WTC11 (cell line): ENCODE measurements around the gene PCNX1. TPM values are rescaled to one million over a fixed set of nuclear protein-coding genes. Genes with fewer than 3 reads are reported as not detected.
"Not testable (repeated sequence)": the region's sequence is repeated elsewhere in the genome, so short reads cannot be mapped to it uniquely, and the experiment has no call there.

ENCODE experiments used
- ATAC-seq: fragments of 200-7000 bp; cut with Tn5 transposase; 2 replicates; pipeline ENCODE4 v1.10.0; 2021; ENCODE audit warnings: mild to moderate bottlenecking, moderate library complexity
- CTCF ChIA-PET: fragments of 300-600 bp; sonication (Branson Sonifier 250); formaldehyde crosslinking; loops from one replicate; lab custom pipeline; 2021; ENCODE audit warnings: antibody characterized with exemption; lab: Charles Lee
- POLR2A ChIA-PET: fragments of 350-600 bp; sonication (Branson Sonifier 250); formaldehyde crosslinking; loops from one replicate; lab custom pipeline; 2021; ENCODE audit warnings: antibody characterized with exemption; lab: Charles Lee
- DNase-seq: peaks from one replicate; pipeline ENCODE4 v3.0.0; 2021; ENCODE audit warnings: low spot score
- H3K27ac Mint-ChIP-seq: 2 replicates; pipeline ENCODE4 v1.8.0; 2021; ENCODE audit warnings: mixed read lengths
- H3K27me3 Mint-ChIP-seq: 2 replicates; pipeline ENCODE4 v1.8.0; 2021; ENCODE audit warnings: low read depth, mild to moderate bottlenecking, moderate library complexity, mixed read lengths
- H3K36me3 Mint-ChIP-seq: 2 replicates; pipeline ENCODE4 v1.8.0; 2021; ENCODE audit warnings: mixed read lengths
- H3K4me1 Mint-ChIP-seq: 2 replicates; pipeline ENCODE4 v1.8.0; 2022; ENCODE audit warnings: mixed read lengths
- H3K4me3 Mint-ChIP-seq: 2 replicates; pipeline ENCODE4 v1.8.0; 2021; ENCODE audit warnings: mild to moderate bottlenecking, moderate library complexity, mixed read lengths
- H3K9me3 Mint-ChIP-seq: 2 replicates; pipeline ENCODE4 v1.8.0; 2021; ENCODE audit warnings: mixed read lengths
- ARID4B ChIP-seq: sonication (generic); formaldehyde crosslinking; IDR thresholded peaks from 2 replicates; pipeline ENCODE4 v1.8.0; 2023; ENCODE audit warnings: missing genetic modification reagents, mild to moderate bottlenecking, borderline replicate concordance
- CDX4 ChIP-seq: fragments of 250-450 bp; sonication (Bioruptor Pico); IDR thresholded peaks from 2 replicates; pipeline ENCODE4 v1.9.0; 2021; ENCODE audit warnings: moderate library complexity, mild to moderate bottlenecking, inconsistent platforms, borderline replicate concordance
- EMX1 ChIP-seq: fragments of 250-450 bp; sonication (Bioruptor Pico); IDR thresholded peaks from 2 replicates; pipeline ENCODE4 v1.8.0; 2021; ENCODE audit warnings: mild to moderate bottlenecking
- GRHL2 ChIP-seq: fragments of 250-450 bp; sonication (Bioruptor Pico); IDR thresholded peaks from 2 replicates; pipeline ENCODE4 v1.8.0; 2022; ENCODE audit warnings: mild to moderate bottlenecking, moderate library complexity; ENCODE audit not compliant: insufficient replicate concordance, severe bottlenecking
- GTF2I ChIP-seq: fragments of 250-450 bp; sonication (Bioruptor Pico); conservative IDR thresholded peaks from 2 replicates; pipeline ENCODE4 v1.4.0; 2021; ENCODE audit warnings: mild to moderate bottlenecking
- HMGA2 ChIP-seq: fragments of 250-450 bp; sonication (Bioruptor Pico); IDR thresholded peaks from 2 replicates; pipeline ENCODE4 v1.4.0; 2021; ENCODE audit warnings: mild to moderate bottlenecking, moderate library complexity
- NFE2L1 ChIP-seq: sonication (generic); formaldehyde crosslinking; IDR thresholded peaks from 2 replicates; pipeline ENCODE4 v1.8.1; 2023; ENCODE audit warnings: missing genetic modification reagents
- NR3C1 ChIP-seq: sonication (generic); formaldehyde crosslinking; conservative IDR thresholded peaks from 2 replicates; pipeline ENCODE4 v1.8.1; 2023; ENCODE audit warnings: low read depth, mild to moderate bottlenecking, missing genetic modification reagents
- RORB ChIP-seq: fragments of 250-450 bp; sonication (Bioruptor Pico); IDR thresholded peaks from 2 replicates; pipeline ENCODE4 v1.9.0; 2021; ENCODE audit warnings: mild to moderate bottlenecking
- TEAD1 ChIP-seq: sonication (generic); formaldehyde crosslinking; IDR thresholded peaks from 2 replicates; pipeline ENCODE4 v1.8.0; 2022; ENCODE audit warnings: mild to moderate bottlenecking, missing genetic modification reagents
- TEAD4 ChIP-seq: sonication (generic); formaldehyde crosslinking; IDR thresholded peaks from 2 replicates; pipeline ENCODE4 v1.8.0; 2022; ENCODE audit warnings: mild to moderate bottlenecking, missing genetic modification reagents
- ZNF219 ChIP-seq: sonication (generic); formaldehyde crosslinking; IDR thresholded peaks from 2 replicates; pipeline ENCODE4 v1.8.0; 2023; ENCODE audit warnings: missing genetic modification reagents, mild to moderate bottlenecking, borderline replicate concordance
- ZNF396 ChIP-seq: fragments of 250-450 bp; sonication (Bioruptor Pico); IDR thresholded peaks from 2 replicates; pipeline ENCODE4 v1.8.0; 2021; ENCODE audit warnings: mild to moderate bottlenecking, moderate library complexity, borderline replicate concordance
- ZNF416 ChIP-seq: fragments of 250-450 bp; sonication (Bioruptor Pico); IDR thresholded peaks from 2 replicates; pipeline ENCODE4 v1.9.0; 2021; ENCODE audit warnings: mild to moderate bottlenecking, inconsistent platforms
- total RNA-seq: library from RNA; stranded (reverse); gene quantifications from 3 replicates; pipeline ENCODE4 v1.2.3, GENCODE V29; 2021
- TF ChIP-seq, protein P1 (sequence below): sonication (generic); formaldehyde crosslinking; IDR thresholded peaks from 2 replicates; pipeline ENCODE4 v1.8.1; 2022; ENCODE audit warnings: mild to moderate bottlenecking, moderate library complexity, missing genetic modification reagents
- TF ChIP-seq, protein P2 (sequence below): sonication (generic); formaldehyde crosslinking; IDR thresholded peaks from 2 replicates; pipeline ENCODE4 v1.8.0; 2022; ENCODE audit warnings: mild to moderate bottlenecking, missing genetic modification reagents
- TF ChIP-seq, protein P3 (sequence below): fragments of 250-450 bp; sonication (Bioruptor Pico); IDR thresholded peaks from 2 replicates; pipeline ENCODE4 v1.9.0; 2021; ENCODE audit warnings: mild to moderate bottlenecking

The PCNX1 gene
- total RNA-seq, 1 experiment from 2014 or later: 46.4 TPM

- TF ChIP-seq ARID4B (CRISPR knock-in tag) (no peak), TEAD4 (no peak), GTF2I (CRISPR knock-in tag) (no peak), EMX1 (CRISPR knock-in tag) (no peak), NFE2L1 (CRISPR knock-in tag) (no peak), ZNF219 (CRISPR knock-in tag) (no peak), NR3C1 (CRISPR knock-in tag) (no peak), ZNF396 (CRISPR knock-in tag) (no peak)
These were observed 106.4 kb downstream of the PCNX1 start (continued) for GRCh38 chr14:71013551-71014192.

DNA sequence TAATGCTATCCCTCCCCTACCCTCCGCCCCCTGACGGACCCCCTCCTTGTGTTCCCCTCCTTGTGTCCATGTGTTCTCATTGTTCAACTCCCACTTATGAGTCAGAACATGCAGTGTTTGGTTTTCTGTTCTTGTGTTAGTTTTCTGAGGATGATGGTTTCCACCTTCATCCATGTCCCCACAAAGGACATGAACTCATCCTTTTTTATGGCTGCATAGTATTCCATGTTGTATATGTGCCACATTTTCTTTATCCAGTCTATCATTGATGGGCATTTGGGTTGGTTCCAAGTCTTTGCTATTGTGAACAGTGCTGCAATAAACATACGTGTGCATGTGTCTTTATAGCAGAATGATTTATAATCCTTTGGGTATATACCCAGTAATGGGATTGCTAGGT, 112.7 kb downstream of the PCNX1 start:
- POLR2A ChIA-PET, H3K9me3 Mint-ChIP-seq, ATAC-seq, H3K4me3 Mint-ChIP-seq, H3K27me3 Mint-ChIP-seq, H3K27ac Mint-ChIP-seq, CTCF ChIA-PET, DNase-seq, H3K4me1 Mint-ChIP-seq: not testable (repeated sequence)
- H3K36me3 Mint-ChIP-seq: peaks cover 41% of the 10 kb centered on the region

GRCh38 chr14:71021347-71022011, 114.2 kb downstream of the PCNX1 start:
- DNase-seq: no peak
- peaks cover 40% of the 10 kb centered on the region for H3K36me3 Mint-ChIP-seq
- POLR2A ChIA-PET: no interaction called here
- H3K9me3 Mint-ChIP-seq: peaks cover 7% of the 10 kb centered on the region
- ATAC-seq: no peak
- H3K4me3 Mint-ChIP-seq: no peak overlapping the region
- no peak for TF ChIP-seq GRHL2 (CRISPR knock-in tag)
- CTCF ChIA-PET: no interaction called here
- no peaks in the 10 kb centered on the region for H3K4me1 Mint-ChIP-seq
- no peak overlapping the region for H3K27ac Mint-ChIP-seq
- no peaks in the 10 kb centered on the region for H3K27me3 Mint-ChIP-seq

GRCh38 chr14:71022012-71022869, 115.0 kb downstream of the PCNX1 start:
- CTCF ChIA-PET: interaction anchor here (1.4 kb wide), 1 partner anchor 12 kb away, joined by 3 read pairs; no protein-coding TSS in a partner anchor
- no peak for TF ChIP-seq TEAD4
- TF ChIP-seq RORB (CRISPR knock-in tag): no peak
- no peak for TF ChIP-seq ZNF396 (CRISPR knock-in tag)
- no peak for TF ChIP-seq HMGA2 (CRISPR knock-in tag)
- TF ChIP-seq, protein P1, sequence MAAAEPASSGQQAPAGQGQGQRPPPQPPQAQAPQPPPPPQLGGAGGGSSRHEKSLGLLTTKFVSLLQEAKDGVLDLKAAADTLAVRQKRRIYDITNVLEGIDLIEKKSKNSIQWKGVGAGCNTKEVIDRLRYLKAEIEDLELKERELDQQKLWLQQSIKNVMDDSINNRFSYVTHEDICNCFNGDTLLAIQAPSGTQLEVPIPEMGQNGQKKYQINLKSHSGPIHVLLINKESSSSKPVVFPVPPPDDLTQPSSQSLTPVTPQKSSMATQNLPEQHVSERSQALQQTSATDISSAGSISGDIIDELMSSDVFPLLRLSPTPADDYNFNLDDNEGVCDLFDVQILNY (CRISPR knock-in tag): no peak
- no peak for TF ChIP-seq TEAD1
- TF ChIP-seq, protein P2, sequence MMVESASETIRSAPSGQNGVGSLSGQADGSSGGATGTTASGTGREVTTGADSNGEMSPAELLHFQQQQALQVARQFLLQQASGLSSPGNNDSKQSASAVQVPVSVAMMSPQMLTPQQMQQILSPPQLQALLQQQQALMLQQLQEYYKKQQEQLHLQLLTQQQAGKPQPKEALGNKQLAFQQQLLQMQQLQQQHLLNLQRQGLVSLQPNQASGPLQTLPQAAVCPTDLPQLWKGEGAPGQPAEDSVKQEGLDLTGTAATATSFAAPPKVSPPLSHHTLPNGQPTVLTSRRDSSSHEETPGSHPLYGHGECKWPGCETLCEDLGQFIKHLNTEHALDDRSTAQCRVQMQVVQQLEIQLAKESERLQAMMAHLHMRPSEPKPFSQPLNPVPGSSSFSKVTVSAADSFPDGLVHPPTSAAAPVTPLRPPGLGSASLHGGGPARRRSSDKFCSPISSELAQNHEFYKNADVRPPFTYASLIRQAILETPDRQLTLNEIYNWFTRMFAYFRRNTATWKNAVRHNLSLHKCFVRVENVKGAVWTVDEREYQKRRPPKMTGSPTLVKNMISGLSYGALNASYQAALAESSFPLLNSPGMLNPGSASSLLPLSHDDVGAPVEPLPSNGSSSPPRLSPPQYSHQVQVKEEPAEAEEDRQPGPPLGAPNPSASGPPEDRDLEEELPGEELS (CRISPR knock-in tag): no peak
- no peak for TF ChIP-seq CDX4 (CRISPR knock-in tag)
- TF ChIP-seq, protein P3, sequence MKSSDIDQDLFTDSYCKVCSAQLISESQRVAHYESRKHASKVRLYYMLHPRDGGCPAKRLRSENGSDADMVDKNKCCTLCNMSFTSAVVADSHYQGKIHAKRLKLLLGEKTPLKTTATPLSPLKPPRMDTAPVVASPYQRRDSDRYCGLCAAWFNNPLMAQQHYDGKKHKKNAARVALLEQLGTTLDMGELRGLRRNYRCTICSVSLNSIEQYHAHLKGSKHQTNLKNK: no peak
- TF ChIP-seq ZNF416: no peak

More at GRCh38 chr14:71022012-71022869, 115.0 kb downstream of the PCNX1 start:
- DNase-seq: no peak
- H3K9me3 Mint-ChIP-seq: peaks cover 7% of the 10 kb centered on the region
- no peak overlapping the region for H3K4me3 Mint-ChIP-seq
- no peaks in the 10 kb centered on the region for H3K27me3 Mint-ChIP-seq
- H3K4me1 Mint-ChIP-seq: no peaks in the 10 kb centered on the region
- H3K36me3 Mint-ChIP-seq: peaks cover 32% of the 10 kb centered on the region
- POLR2A ChIA-PET: no interaction called here
- no peak for ATAC-seq
- no peak overlapping the region for H3K27ac Mint-ChIP-seq
